ENCODE results near the gene RAB1B.

RAB1B gene

GRCh38 chr11:66230978-66231377 lies 37.5 kb upstream of the RAB1B start:
- TF ChIP-seq GATA2 (IDR thresholded peaks at IDR 0.05; ENCODE audit: low read depth, low read length) (no peak), GATA3 (IDR thresholded peaks at IDR 0.05; ENCODE audit: low read depth, low read length) (no peak)

- TF ChIP-seq GATA2 (IDR thresholded peaks at IDR 0.05; ENCODE audit: low read depth, low read length) (no peak), GATA3 (IDR thresholded peaks at IDR 0.05; ENCODE audit: low read depth, low read length) (no peak)
Measured at GRCh38 chr11:66231561-66231960, 36.9 kb upstream of the RAB1B start.

GRCh38 chr11:66232769-66233168 lies 35.7 kb upstream of the RAB1B start:
- TF ChIP-seq GATA2 (IDR thresholded peaks at IDR 0.05; ENCODE audit: low read depth, low read length), result no peak

GRCh38 chr11:66233301-66233700 lies 35.1 kb upstream of the RAB1B start:
- TF ChIP-seq GATA3 (IDR thresholded peaks at IDR 0.05; ENCODE audit: low read depth, low read length) (no peak), GATA2 (IDR thresholded peaks at IDR 0.05; ENCODE audit: low read depth, low read length) (no peak)

GRCh38 chr11:66235141-66235540 lies 33.3 kb upstream of the RAB1B start:
- TF ChIP-seq GATA2 (IDR thresholded peaks at IDR 0.05; ENCODE audit: low read depth, low read length) (no peak), GATA3 (IDR thresholded peaks at IDR 0.05; ENCODE audit: low read depth, low read length) (no peak)

GRCh38 chr11:66237867-66238266 lies 30.6 kb upstream of the RAB1B start:
- TF ChIP-seq GATA2 (IDR thresholded peaks at IDR 0.05; ENCODE audit: low read depth, low read length), result no peak
- no peak for TF ChIP-seq GATA3 (IDR thresholded peaks at IDR 0.05; ENCODE audit: low read depth, low read length)

- TF ChIP-seq GATA2 (IDR thresholded peaks at IDR 0.05; ENCODE audit: low read depth, low read length), result no peak
- no peak for TF ChIP-seq GATA3 (IDR thresholded peaks at IDR 0.05; ENCODE audit: low read depth, low read length)
Measured at GRCh38 chr11:66238786-66239413, 29.5 kb upstream of the RAB1B start.

GRCh38 chr11:66239511-66239910 lies 28.9 kb upstream of the RAB1B start:
- TF ChIP-seq GATA2 (IDR thresholded peaks at IDR 0.05; ENCODE audit: low read depth, low read length) (no peak), GATA3 (IDR thresholded peaks at IDR 0.05; ENCODE audit: low read depth, low read length) (no peak)

- TF ChIP-seq GATA2 (IDR thresholded peaks at IDR 0.05; ENCODE audit: low read depth, low read length) (no peak), GATA3 (IDR thresholded peaks at IDR 0.05; ENCODE audit: low read depth, low read length) (no peak)
Measured at GRCh38 chr11:66239998-66240780, 28.2 kb upstream of the RAB1B start.

- TF ChIP-seq GATA2 (IDR thresholded peaks at IDR 0.05; ENCODE audit: low read depth, low read length) (no peak), GATA3 (IDR thresholded peaks at IDR 0.05; ENCODE audit: low read depth, low read length) (no peak)
Measured at GRCh38 chr11:66240781-66241136, 27.7 kb upstream of the RAB1B start.

- TF ChIP-seq GATA3 (IDR thresholded peaks at IDR 0.05; ENCODE audit: low read depth, low read length) (no peak), GATA2 (IDR thresholded peaks at IDR 0.05; ENCODE audit: low read depth, low read length) (no peak)
Measured at GRCh38 chr11:66242095-66242765, 26.2 kb upstream of the RAB1B start.

- TF ChIP-seq GATA2 (IDR thresholded peaks at IDR 0.05; ENCODE audit: low read depth, low read length) (no peak), GATA3 (IDR thresholded peaks at IDR 0.05; ENCODE audit: low read depth, low read length) (no peak)
Measured at GRCh38 chr11:66243782-66244535, 24.5 kb upstream of the RAB1B start.

GRCh38 chr11:66247295-66247694 lies 21.1 kb upstream of the RAB1B start:
- TF ChIP-seq GATA3 (IDR thresholded peaks at IDR 0.05; ENCODE audit: low read depth, low read length) (no peak), GATA2 (IDR thresholded peaks at IDR 0.05; ENCODE audit: low read depth, low read length) (no peak)

GRCh38 chr11:66247801-66248200 lies 20.6 kb upstream of the RAB1B start:
- no peak for TF ChIP-seq GATA2 (IDR thresholded peaks at IDR 0.05; ENCODE audit: low read depth, low read length)
- TF ChIP-seq GATA3 (IDR thresholded peaks at IDR 0.05; ENCODE audit: low read depth, low read length), result no peak
